IPS DF 19.7 (cell line): ENCODE measurements around the gene F2R.

Source experiments
- DNase-seq: peaks from one replicate; pipeline ENCODE4 v3.0.0-alpha.2; 2013; ENCODE audit warnings: low read depth, low spot score

Gene F2R

GRCh38 chr5:76690704-76691466 lies 25.0 kb upstream of the F2R start:
- DNase-seq, result no peak

DNA sequence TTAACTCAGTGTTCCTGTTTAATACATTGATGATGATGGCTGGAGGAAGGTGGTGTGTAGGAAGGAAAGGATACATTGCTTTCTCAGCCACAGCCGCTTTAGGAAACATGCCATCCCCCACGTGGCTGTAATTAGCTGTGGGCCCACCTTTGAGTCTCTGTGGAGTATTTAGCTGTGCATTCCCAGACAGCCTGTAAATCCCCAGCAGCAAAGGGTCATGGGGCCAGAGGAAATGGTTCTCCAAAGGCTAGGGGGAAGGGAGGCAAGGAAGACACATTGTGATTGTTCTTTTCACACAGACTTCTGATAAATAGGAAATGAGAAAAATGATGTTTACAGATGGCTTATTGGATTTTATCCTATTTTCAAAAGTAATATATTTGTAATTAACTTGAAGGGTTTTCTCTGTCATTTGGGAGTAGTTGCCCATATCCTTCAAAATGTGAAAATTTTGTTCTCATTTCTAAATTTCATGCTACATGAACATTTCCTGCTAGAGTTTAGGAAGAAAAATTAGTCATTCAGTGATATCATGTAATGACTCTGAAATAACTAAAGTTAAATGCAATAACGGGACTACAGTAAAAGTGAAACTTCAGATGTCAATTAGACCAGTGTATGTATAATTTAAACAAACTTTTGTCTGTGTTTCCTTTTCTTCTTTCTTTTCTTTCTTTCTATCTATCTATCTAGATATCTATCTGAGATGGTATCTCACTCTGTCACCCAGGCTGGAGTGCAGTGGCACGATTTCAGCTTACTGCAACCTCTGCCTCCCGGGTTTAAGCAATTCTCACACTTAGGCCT lies 24.3 kb upstream of the F2R start:
- DNase-seq, result no peak

GRCh38 chr5:76692274-76692540 lies 23.7 kb upstream of the F2R start:
- DNase-seq, result no peak

GRCh38 chr5:76692651-76693050 lies 23.3 kb upstream of the F2R start:
- DNase-seq, result no peak

GRCh38 chr5:76693141-76693540 lies 22.8 kb upstream of the F2R start:
- no peak for DNase-seq

DNA sequence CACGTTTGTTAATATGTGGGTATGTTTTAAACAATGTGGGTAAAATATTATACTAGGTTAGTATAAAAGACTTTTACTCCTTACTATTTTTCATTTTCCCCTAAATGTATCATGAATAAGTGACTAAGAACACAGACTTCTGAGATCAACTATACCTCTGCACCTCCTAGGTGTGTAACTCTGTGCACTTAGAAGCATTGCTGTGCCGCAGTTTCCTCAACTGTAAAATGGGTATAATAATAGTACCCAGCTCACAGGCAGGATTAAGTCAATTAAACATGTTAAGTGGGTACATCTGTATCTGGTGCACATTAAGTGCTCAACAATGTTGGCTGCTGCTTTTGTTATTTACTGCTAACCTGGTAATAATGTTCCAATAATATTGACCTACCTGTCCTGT lies 21.6 kb upstream of the F2R start:
- DNase-seq, result no peak

DNA sequence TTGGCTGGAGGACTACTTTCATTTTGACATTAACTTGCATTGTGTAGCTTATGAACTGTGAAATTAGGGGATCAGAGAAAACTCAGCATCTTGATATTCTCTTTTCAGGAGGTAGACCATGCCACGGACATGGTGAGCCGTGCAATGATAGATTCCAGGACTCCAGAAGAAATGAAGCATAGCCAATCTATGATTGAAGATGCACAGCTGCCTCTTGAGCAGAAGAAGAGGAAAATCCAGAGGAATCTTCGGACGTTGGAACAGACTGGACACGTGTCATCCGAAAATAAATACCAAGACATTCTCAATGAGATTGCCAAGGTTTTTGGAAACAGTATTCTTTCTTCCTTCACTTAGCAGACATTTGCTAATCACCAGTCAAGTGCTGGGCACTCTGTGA lies 20.6 kb upstream of the F2R start:
- DNase-seq, result no peak

- DNase-seq, result no peak
Observed at GRCh38 chr5:76696251-76696650, 19.7 kb upstream of the F2R start.

DNA sequence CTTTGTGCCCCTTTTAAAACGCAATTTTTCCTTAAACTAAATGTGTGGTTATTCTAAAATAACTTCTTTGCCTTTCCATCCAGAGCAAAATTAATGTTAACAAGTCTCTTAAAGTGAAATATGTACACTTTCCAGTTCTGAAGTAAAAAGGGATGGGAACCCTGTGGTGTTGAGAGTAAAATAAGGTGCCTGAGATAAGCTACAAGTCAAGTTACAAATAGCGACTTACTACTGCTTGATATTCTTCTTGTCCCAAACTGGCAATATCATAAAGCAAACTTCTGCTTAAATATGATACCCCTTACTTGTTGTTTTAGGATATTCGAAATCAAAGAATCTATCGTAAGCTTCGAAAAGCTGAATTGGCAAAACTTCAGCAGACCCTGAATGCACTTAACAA lies 18.3 kb upstream of the F2R start:
- no peak for DNase-seq

- DNase-seq, result no peak
Observed at GRCh38 chr5:76700571-76700970, 15.4 kb upstream of the F2R start.

GRCh38 chr5:76701298-76701697 lies 14.6 kb upstream of the F2R start:
- DNase-seq, result no peak

DNA sequence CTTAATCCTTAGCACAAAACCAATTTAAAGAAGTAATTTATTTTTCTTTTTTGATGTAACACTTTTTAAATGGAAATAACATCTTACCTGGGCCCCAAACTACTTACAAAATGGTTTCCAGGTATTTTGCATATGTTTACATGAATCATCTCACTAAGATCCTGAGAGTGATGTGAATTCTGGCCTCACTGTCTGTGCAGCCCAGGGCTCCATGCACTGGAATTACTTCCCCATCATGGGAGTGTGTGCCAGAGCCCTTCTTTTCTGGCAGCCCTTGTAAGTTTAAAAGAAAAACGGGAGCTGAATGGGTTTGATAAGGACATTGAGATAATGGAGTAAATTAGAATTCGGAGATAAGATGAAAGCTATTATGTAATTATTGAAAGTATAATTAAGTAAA lies 12.2 kb upstream of the F2R start:
- no peak for DNase-seq

DNA sequence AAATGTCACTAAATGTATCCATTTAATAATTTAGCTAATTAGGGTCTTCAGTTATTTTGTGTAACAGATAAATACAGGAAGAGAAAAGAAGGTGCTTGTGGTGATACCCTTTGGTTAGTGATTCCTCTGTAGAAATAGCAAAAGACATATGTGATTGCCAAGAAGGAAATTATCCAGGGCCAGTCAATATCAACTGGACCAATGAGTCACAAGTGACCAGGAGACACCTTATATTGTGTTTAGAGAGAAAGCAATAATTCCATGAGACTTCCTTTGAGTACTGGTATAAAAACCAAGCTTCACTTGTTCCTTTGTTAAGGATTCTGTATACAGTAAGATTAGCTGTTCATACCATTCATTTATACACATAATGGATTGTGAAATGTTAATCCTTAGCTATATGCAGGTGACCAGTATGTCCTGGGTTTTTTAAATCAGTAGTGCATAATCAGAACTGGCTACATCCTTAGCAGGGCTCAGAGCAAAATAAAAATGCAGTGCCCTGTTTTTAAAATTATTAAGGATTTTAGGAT lies 11.7 kb upstream of the F2R start:
- no peak for DNase-seq

GRCh38 chr5:76705574-76705973 lies 10.4 kb upstream of the F2R start:
- DNase-seq, result no peak

GRCh38 chr5:76709762-76710161 lies 6.2 kb upstream of the F2R start:
- no peak for DNase-seq

- DNase-seq, result no peak
Observed at GRCh38 chr5:76710991-76711390, 4.9 kb upstream of the F2R start.

DNA sequence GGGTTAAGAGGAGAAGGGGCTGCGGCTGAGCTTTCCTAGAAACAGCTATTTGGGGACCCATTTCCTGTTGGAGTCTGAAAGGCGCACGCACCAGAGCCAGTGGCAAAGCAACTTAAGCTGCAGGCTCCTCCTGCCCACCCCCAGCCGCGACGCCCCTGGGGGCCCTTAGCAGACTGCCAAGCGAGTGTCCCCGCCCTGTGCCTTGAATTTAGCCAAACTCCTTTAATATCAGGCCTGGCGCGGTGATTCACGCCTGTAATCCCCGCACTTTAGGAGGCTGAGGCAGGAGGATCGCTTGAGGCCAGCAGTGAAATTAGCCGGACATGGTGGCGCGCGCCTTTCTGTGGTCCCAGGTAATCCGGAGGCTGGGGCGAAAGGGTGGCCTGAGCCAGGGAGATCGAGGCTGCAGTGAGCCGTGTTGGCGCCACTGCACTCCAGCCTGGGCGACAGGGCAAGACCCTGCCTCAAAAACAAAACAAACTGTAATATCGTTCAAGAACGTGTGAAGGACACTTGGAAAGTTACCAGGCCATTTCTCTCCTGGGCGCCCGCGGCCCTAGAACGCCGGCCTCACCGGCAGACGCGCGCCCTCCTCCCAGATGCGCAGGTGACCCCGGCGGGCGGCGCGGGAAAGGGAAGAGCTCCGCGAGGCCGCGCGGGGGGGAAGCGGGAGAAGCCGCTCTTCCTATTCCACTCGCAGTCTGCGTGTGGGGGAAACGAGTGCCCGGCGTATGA lies 1.0 kb upstream of the F2R start:
- no peak for DNase-seq

- no peak for DNase-seq
Observed at GRCh38 chr5:76715486-76715735, 515 bp upstream of the F2R start.

DNA sequence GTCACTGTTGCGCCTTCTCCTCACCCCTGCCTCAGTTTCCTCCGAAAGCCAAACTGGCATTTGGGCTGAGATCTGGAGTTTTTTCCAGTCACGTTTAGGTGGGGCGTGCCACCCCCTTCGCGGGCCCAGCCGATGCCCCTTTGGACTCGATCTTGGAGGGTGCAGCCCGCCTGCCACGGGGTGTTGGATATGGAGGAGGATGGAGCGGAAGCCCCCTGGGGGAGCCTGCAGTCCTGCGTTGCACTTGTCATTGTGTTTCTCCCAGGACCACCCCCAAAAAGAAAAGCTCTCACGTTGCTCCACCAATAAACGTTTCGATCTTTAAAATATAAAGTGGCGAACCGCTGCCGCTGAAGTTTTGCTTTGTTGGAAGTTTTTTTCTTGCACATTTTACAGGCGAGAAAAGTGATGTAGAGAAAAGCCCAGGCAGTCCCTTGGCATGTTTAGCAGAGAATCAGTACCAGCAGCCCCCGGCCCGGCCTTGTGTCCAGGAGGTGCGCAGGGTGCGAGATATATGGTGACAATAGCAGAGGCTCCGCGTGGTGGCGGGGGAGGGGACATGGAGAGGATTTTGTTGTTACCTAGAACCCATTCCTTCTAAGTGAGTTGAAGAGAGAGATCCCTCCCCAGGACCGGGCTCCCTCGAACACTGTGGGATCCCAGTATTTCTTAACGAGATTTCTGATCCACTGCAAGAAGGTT lies 681 bp downstream of the F2R start:
- no peak for DNase-seq

GRCh38 chr5:76717222-76718083 lies 1.5 kb downstream of the F2R start:
- DNase-seq, result no peak

DNA sequence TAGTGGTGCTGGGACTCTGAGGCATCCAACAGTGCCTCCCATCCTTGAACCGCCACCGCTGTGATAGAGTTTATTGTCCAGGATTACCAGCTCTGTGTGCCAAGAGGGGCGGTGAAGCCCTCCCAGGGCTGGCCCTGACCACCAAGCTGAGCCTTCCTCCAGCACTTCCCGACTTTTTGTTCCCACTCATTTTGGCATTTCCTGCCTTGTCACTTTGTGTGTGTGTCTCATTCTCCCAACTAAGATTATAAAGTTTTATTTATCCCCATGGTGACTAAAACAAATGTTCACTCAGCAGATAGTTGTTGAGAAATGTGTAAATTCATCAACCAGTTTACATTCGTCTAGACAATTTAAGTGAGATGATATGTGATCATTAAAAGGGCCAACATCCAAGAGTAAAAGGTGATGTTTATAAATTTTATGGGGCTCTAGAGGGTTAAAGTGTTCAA lies 2.5 kb downstream of the F2R start:
- DNase-seq, result no peak
